PC-3 (cell line): ENCODE results near the gene GDNF. TPM values are rescaled to one million over a fixed set of nuclear protein-coding genes. Genes with fewer than 3 reads are reported as not detected.

Experiments
- ATAC-seq: fragments of 200-7000 bp; cut with Tn5 transposase; 2 replicates; pipeline ENCODE4 v1.9.1; 2020; ENCODE audit warnings: mild to moderate bottlenecking, moderate library complexity
- BruUV-seq: library from RNA; stranded (reverse); fragments of 400-500 nt; replicated peaks from 2 replicates; lab custom pipeline; 2021; lab: Mats Ljungman, UMichigan
- CTCF ChIA-PET: fragments of 300-600 bp; sonication (Branson Sonifier 250); formaldehyde crosslinking; loops from one replicate; lab custom pipeline; 2022; ENCODE audit warnings: antibody characterized with exemption; lab: Charles Lee
- POLR2A ChIA-PET: fragments of 300-600 bp; sonication (Branson Sonifier 250); formaldehyde crosslinking; loops from one replicate; lab custom pipeline; 2022; ENCODE audit warnings: antibody characterized with exemption; ENCODE audit not compliant: unreplicated experiment; lab: Charles Lee
- DNase-seq: peaks from one replicate; pipeline ENCODE4 v3.0.0-alpha.2; 2015
- H2AFZ ChIP-seq: fragments of 300-600 bp; sonication (generic); 2 replicates; pipeline ENCODE4 v1.6.0; 2016; ENCODE audit warnings: antibody characterized with exemption, low read length
- H3F3A ChIP-seq: fragments of 300-600 bp; sonication (generic); one replicate; pipeline ENCODE4 v1.6.0; 2017; ENCODE audit warnings: antibody characterized with exemption, low read length, control low read depth, mild to moderate bottlenecking; ENCODE audit not compliant: unreplicated experiment
- H3K27ac ChIP-seq: fragments of 300-600 bp; sonication (generic); 2 replicates; pipeline ENCODE4 v1.5.1; 2016; ENCODE audit warnings: mild to moderate bottlenecking, low read length
- H3K27me3 ChIP-seq: fragments of 300-600 bp; sonication (generic); 2 replicates; pipeline ENCODE4 v1.6.1; 2016; ENCODE audit warnings: low read length, mixed read lengths
- H3K36me3 ChIP-seq: fragments of 300-600 bp; sonication (generic); 2 replicates; pipeline ENCODE4 v1.6.1; 2016; ENCODE audit warnings: low read depth, mixed run types, low read length, mixed read lengths
- H3K4me1 ChIP-seq: fragments of 300-600 bp; sonication (generic); 2 replicates; pipeline ENCODE4 v1.5.1; 2016; ENCODE audit warnings: low read length; ENCODE audit not compliant: insufficient read depth
- H3K4me2 ChIP-seq: fragments of 300-600 bp; sonication (generic); 2 replicates; pipeline ENCODE4 v1.6.0; 2016; ENCODE audit warnings: low read length
- H3K4me3 ChIP-seq: fragments of 300-600 bp; sonication (generic); 2 replicates; pipeline ENCODE4 v1.5.1; 2016; ENCODE audit warnings: mild to moderate bottlenecking, low read length, mixed read lengths
- H3K79me2 ChIP-seq: fragments of 300-600 bp; sonication (generic); 2 replicates; pipeline ENCODE4 v1.6.1; 2017; ENCODE audit warnings: low read length, mixed read lengths
- H3K9ac ChIP-seq: fragments of 300-600 bp; sonication (generic); 2 replicates; pipeline ENCODE4 v1.6.0; 2016; ENCODE audit warnings: mild to moderate bottlenecking, low read length
- H3K9me2 ChIP-seq: fragments of 300-600 bp; sonication (generic); replicated peaks from 2 replicates; pipeline ENCODE4 v1.6.1; 2016; ENCODE audit warnings: mixed run types, low read length, mixed read lengths
- H3K9me3 ChIP-seq: fragments of 300-600 bp; sonication (generic); 2 replicates; pipeline ENCODE4 v1.6.1; 2016; ENCODE audit warnings: low read length, mixed read lengths
- H4K20me1 ChIP-seq: fragments of 300-600 bp; sonication (generic); 2 replicates; pipeline ENCODE4 v1.6.1; 2016; ENCODE audit warnings: low read length, mixed read lengths
- CTCF ChIP-seq: fragments of 300-600 bp; sonication (generic); conservative IDR thresholded peaks from 2 replicates; pipeline ENCODE4 v1.5.1; 2017; ENCODE audit warnings: antibody characterized with exemption, low read depth, mild to moderate bottlenecking, low read length
- EZH2 ChIP-seq: fragments of 300-600 bp; sonication (generic); IDR thresholded peaks from one replicate; pipeline ENCODE4 v1.6.1; 2017; ENCODE audit warnings: antibody characterized with exemption, mild to moderate bottlenecking, low read length; ENCODE audit not compliant: unreplicated experiment
- EZH2phosphoT487 ChIP-seq: fragments of 300-600 bp; sonication (generic); IDR thresholded peaks from 2 replicates; pipeline ENCODE4 v1.6.1; 2018; ENCODE audit warnings: mild to moderate bottlenecking, antibody characterized with exemption, low read length, borderline replicate concordance
- intact Hi-C: fragments of 100-400 bp; cut with micrococcal nuclease; formaldehyde crosslinking; loops from 2 replicates; pipeline ENCODE4 v1.9.0; 2023
- total RNA-seq: library from RNA; depleted of rRNA; stranded (reverse); fragments of >200 nt; gene quantifications from 2 replicates; pipeline ENCODE4 v1.2.3, GENCODE V29; 2014

GDNF gene
- total RNA-seq, 1 experiment from 2014 or later = not detected

- TF ChIP-seq EZH2phosphoT487 = peak; percentile 51; the same call in 1 of the 2 replicates
- peak; percentile 38; the same call in 1 of the 2 replicates for TF ChIP-seq CTCF
- TF ChIP-seq EZH2 = no peak
- Histone ChIP-seq H3K4me1 (peaks cover 19% of the 10 kb centered on the region), H4K20me1 (no peaks in the 10 kb centered on the region), H3K4me3 (peak overlapping the region; percentile 52), H3K4me2 (peak overlapping the region; percentile 83), H3F3A (no peaks in the 10 kb centered on the region), H3K27me3 (peaks cover 74% of the 10 kb centered on the region), H3K9ac (no peak overlapping the region), H3K27ac (no peak overlapping the region), H2AFZ (peak overlapping the region; percentile 55), H3K9me2 (no peaks in the 10 kb centered on the region), H3K9me3 (no peaks in the 10 kb centered on the region), H3K79me2 (no peaks in the 10 kb centered on the region), H3K36me3 (no peaks in the 10 kb centered on the region)
- no TSS peak for BruUV-seq
- DNase-seq (peak; percentile 41), ATAC-seq (peak; percentile 47)
- CTCF ChIA-PET = interaction anchor here (0.6 kb wide), 1 partner anchor 17 kb away, joined by 3 read pairs; no protein-coding TSS in a partner anchor
- POLR2A ChIA-PET = interaction anchor here (0.5 kb wide), 1 partner anchor 358 kb away, joined by 10 read pairs; no protein-coding TSS in a partner anchor
- intact Hi-C loops = no loop called here
Measured at GRCh38 chr5:37840053-37841034, 503 bp upstream of the GDNF start.

- DNase-seq (no peak), ATAC-seq (no peak)
- no peak overlapping the region for H3K9ac ChIP-seq
- intact Hi-C loops = no loop called here
- BruUV-seq = no TSS peak
- no peaks in the 10 kb centered on the region for H3F3A ChIP-seq
- peaks cover 78% of the 10 kb centered on the region for H3K27me3 ChIP-seq
- no peaks in the 10 kb centered on the region for H3K9me3 ChIP-seq
- no peak overlapping the region for H3K27ac ChIP-seq
- peaks cover 19% of the 10 kb centered on the region for H3K4me1 ChIP-seq
- H3K9me2 ChIP-seq = no peaks in the 10 kb centered on the region
- ChIA-PET CTCF (interaction anchor here (0.6 kb wide), 1 partner anchor 114 kb away, joined by 3 read pairs; no protein-coding TSS in a partner anchor), POLR2A (no interaction called here)
- H3K4me3 ChIP-seq = no peak overlapping the region
- peak overlapping the region; percentile 83; the same call in 1 of the 2 replicates for H3K4me2 ChIP-seq
- no peak for TF ChIP-seq EZH2
- TF ChIP-seq CTCF = no peak
- TF ChIP-seq EZH2phosphoT487 = no peak
- no peaks in the 10 kb centered on the region for H3K79me2 ChIP-seq
- H4K20me1 ChIP-seq = no peaks in the 10 kb centered on the region
- H3K36me3 ChIP-seq = no peaks in the 10 kb centered on the region
- no peak overlapping the region for H2AFZ ChIP-seq
Measured at GRCh38 chr5:37838933-37839341, 904 bp downstream of the GDNF start.
